ENCODE data around the gene YOD1. TPM values are rescaled to one million over a fixed set of nuclear protein-coding genes. Genes with fewer than 3 reads are reported as not detected.
A peak's percentile ranks its signal among the peaks of the same experiment; 100 is the strongest.

YOD1 gene
- polyA plus RNA-seq, 1 donor (not counting 4 experiments of a cell fraction or from before 2014, with no cell fraction given): 5.2 TPM

- Histone ChIP-seq H3K4me3 (ENCODE audit: control insufficient read depth in 2 of 3, extremely low read depth in 1 of 3, insufficient read depth in 2 of 3, low read depth in 1 of 3, low read length in 3 of 3) (no peak overlapping the region), H3K36me3 (ENCODE audit: control insufficient read depth in 2 of 2, extremely low read depth in 1 of 2, insufficient read depth in 2 of 2, low read length in 2 of 2) (peaks cover 18 to 32% of the 10 kb centered on the region in 2 experiments), H3K9me1 (ENCODE audit: control insufficient read depth, extremely low read depth, insufficient read depth, low read length) (no peaks in the 10 kb centered on the region), H3K4me1 (ENCODE audit: control insufficient read depth, extremely low read depth, insufficient read depth, low read length) (peaks cover 79% of the 10 kb centered on the region), H3K4me2 (ENCODE audit: control insufficient read depth, extremely low read depth, insufficient read depth, low read depth, low read length) (peak overlapping the region; percentile 42), H2AFZ (ENCODE audit: control insufficient read depth, low read length) (no peak overlapping the region), H3K9me3 (ENCODE audit: control insufficient read depth, low read depth, low read length) (no peaks in the 10 kb centered on the region), H3K27ac (ENCODE audit: control insufficient read depth, insufficient read depth, low read length) (peak overlapping the region; percentile 97), H3K27me3 (ENCODE audit: control insufficient read depth, extremely low read depth, insufficient read depth, low read length) (no peaks in the 10 kb centered on the region), H3K79me2 (ENCODE audit: control insufficient read depth, insufficient read depth, low read length) (peaks cover 6% of the 10 kb centered on the region), H4K20me1 (ENCODE audit: control insufficient read depth, extremely low read depth, insufficient read depth, low read length) (no peaks in the 10 kb centered on the region), H3K9ac (ENCODE audit: control insufficient read depth, extremely low read depth, insufficient read depth, low read length) (peak overlapping the region; percentile 93)
- dilution Hi-C loops (cut with MboI; ENCODE audit: extremely low pct_ligation_motif_present, low sequenced_read_pairs): no loop called here
- TF ChIP-seq EZH2 (IDR thresholded peaks at IDR 0.05; ENCODE audit: low read length): no peak
- TF ChIP-seq, protein P1, sequence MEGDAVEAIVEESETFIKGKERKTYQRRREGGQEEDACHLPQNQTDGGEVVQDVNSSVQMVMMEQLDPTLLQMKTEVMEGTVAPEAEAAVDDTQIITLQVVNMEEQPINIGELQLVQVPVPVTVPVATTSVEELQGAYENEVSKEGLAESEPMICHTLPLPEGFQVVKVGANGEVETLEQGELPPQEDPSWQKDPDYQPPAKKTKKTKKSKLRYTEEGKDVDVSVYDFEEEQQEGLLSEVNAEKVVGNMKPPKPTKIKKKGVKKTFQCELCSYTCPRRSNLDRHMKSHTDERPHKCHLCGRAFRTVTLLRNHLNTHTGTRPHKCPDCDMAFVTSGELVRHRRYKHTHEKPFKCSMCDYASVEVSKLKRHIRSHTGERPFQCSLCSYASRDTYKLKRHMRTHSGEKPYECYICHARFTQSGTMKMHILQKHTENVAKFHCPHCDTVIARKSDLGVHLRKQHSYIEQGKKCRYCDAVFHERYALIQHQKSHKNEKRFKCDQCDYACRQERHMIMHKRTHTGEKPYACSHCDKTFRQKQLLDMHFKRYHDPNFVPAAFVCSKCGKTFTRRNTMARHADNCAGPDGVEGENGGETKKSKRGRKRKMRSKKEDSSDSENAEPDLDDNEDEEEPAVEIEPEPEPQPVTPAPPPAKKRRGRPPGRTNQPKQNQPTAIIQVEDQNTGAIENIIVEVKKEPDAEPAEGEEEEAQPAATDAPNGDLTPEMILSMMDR (optimal IDR thresholded peaks at IDR 0.05 in 1 of 3, IDR thresholded peaks at IDR 0.05 in 1 of 3, conservative IDR thresholded peaks at IDR 0.05 in 1 of 3; ENCODE audit: extremely low read depth in 1 of 3, insufficient read depth in 2 of 3, low read length in 3 of 3): no peak
- FAIRE-seq: no peak
- DNase-seq (ENCODE audit: low read depth, low spot score): no peak
Observed at GRCh38 chr1:207019661-207020060, 31.3 kb downstream of the YOD1 start.

- no peak for FAIRE-seq
Observed at GRCh38 chr1:207019161-207019560, 31.8 kb downstream of the YOD1 start.

More at GRCh38 chr1:207019161-207019560, 31.8 kb downstream of the YOD1 start:
- Histone ChIP-seq H3K4me3 (ENCODE audit: control insufficient read depth in 2 of 3, extremely low read depth in 1 of 3, insufficient read depth in 2 of 3, low read depth in 1 of 3, low read length in 3 of 3) (no peak overlapping the region), H3K36me3 (ENCODE audit: control insufficient read depth in 2 of 2, extremely low read depth in 1 of 2, insufficient read depth in 2 of 2, low read length in 2 of 2) (peaks cover 16 to 29% of the 10 kb centered on the region in 2 experiments), H3K27ac (ENCODE audit: control insufficient read depth, insufficient read depth, low read length) (peak overlapping the region; percentile 97), H3K9ac (ENCODE audit: control insufficient read depth, extremely low read depth, insufficient read depth, low read length) (peak overlapping the region; percentile 93), H3K4me2 (ENCODE audit: control insufficient read depth, extremely low read depth, insufficient read depth, low read depth, low read length) (no peak overlapping the region), H2AFZ (ENCODE audit: control insufficient read depth, low read length) (no peak overlapping the region), H3K27me3 (ENCODE audit: control insufficient read depth, extremely low read depth, insufficient read depth, low read length) (no peaks in the 10 kb centered on the region), H3K4me1 (ENCODE audit: control insufficient read depth, extremely low read depth, insufficient read depth, low read length) (peaks cover 74% of the 10 kb centered on the region), H3K9me3 (ENCODE audit: control insufficient read depth, low read depth, low read length) (no peaks in the 10 kb centered on the region), H3K79me2 (ENCODE audit: control insufficient read depth, insufficient read depth, low read length) (peaks cover 2% of the 10 kb centered on the region), H3K9me1 (ENCODE audit: control insufficient read depth, extremely low read depth, insufficient read depth, low read length) (no peaks in the 10 kb centered on the region), H4K20me1 (ENCODE audit: control insufficient read depth, extremely low read depth, insufficient read depth, low read length) (no peaks in the 10 kb centered on the region)
- DNase-seq (ENCODE audit: low read depth, low spot score): no peak
- dilution Hi-C loops (cut with MboI; ENCODE audit: extremely low pct_ligation_motif_present, low sequenced_read_pairs): no loop called here
- TF ChIP-seq, protein P1 (optimal IDR thresholded peaks at IDR 0.05 in 1 of 3, IDR thresholded peaks at IDR 0.05 in 1 of 3, conservative IDR thresholded peaks at IDR 0.05 in 1 of 3; ENCODE audit: extremely low read depth in 1 of 3, insufficient read depth in 2 of 3, low read length in 3 of 3): no peak
- no peak for TF ChIP-seq EZH2 (IDR thresholded peaks at IDR 0.05; ENCODE audit: low read length)

Data from keratinocyte (primary cell).